Activated CD4-positive, alpha-beta T cell treated with anti-CD3 and anti-CD28 coated beads, Interleukin-2, amount 50 U/mL, for 16 hours (primary cell): ENCODE results near the gene NPR1.
"Not testable (repeated sequence)": the region's sequence is repeated elsewhere in the genome, so short reads cannot be mapped to it uniquely, and the experiment has no call there.

Source experiments
- DNase-seq: peaks from one replicate; pipeline ENCODE4 v3.0.0-alpha.2; 2020

NPR1 gene

GRCh38 chr1:153683854-153684253, 5.4 kb downstream of the NPR1 start:
- DNase-seq, result no peak

GRCh38 chr1:153684892-153685291, 6.4 kb downstream of the NPR1 start:
- DNase-seq, result no peak

GRCh38 chr1:153685544-153686340, 7.3 kb downstream of the NPR1 start:
- no peak for DNase-seq

GRCh38 chr1:153687346-153688125, 9.0 kb downstream of the NPR1 start:
- DNase-seq, result no peak

- DNase-seq, result no peak
Observed at GRCh38 chr1:153688276-153688675, 9.8 kb downstream of the NPR1 start.

- DNase-seq, result no peak
Observed at GRCh38 chr1:153688736-153689328, 10.3 kb downstream of the NPR1 start.

- no peak for DNase-seq
Observed at GRCh38 chr1:153693466-153693865, 15.0 kb downstream of the NPR1 start.

- no peak for DNase-seq
Observed at GRCh38 chr1:153696741-153697140, 18.3 kb downstream of the NPR1 start.

- DNase-seq, result no peak
Observed at GRCh38 chr1:153697191-153698019, 18.9 kb downstream of the NPR1 start.

- no peak for DNase-seq
Observed at GRCh38 chr1:153698020-153698922, 19.8 kb downstream of the NPR1 start.

GRCh38 chr1:153698923-153699714, 20.6 kb downstream of the NPR1 start:
- DNase-seq, result no peak

GRCh38 chr1:153699768-153700167, 21.3 kb downstream of the NPR1 start:
- DNase-seq, result no peak

- DNase-seq, result no peak
Observed at GRCh38 chr1:153705484-153705883, 27.0 kb downstream of the NPR1 start.

GRCh38 chr1:153711026-153711425, 32.5 kb downstream of the NPR1 start:
- DNase-seq, result no peak

- not testable (repeated sequence) for DNase-seq
Observed at GRCh38 chr1:153716211-153716610, 37.7 kb downstream of the NPR1 start.

- peak; percentile 63 for DNase-seq
Observed at GRCh38 chr1:153717330-153717729, 38.8 kb downstream of the NPR1 start.

GRCh38 chr1:153723687-153724086, 45.2 kb downstream of the NPR1 start:
- DNase-seq, result no peak

- DNase-seq, result not testable (repeated sequence)
Observed at GRCh38 chr1:153724634-153725033, 46.1 kb downstream of the NPR1 start.

- peak; percentile 100 for DNase-seq
Observed at GRCh38 chr1:153727463-153728304, 49.2 kb downstream of the NPR1 start, which contains the start of gene INTS3. INTS3 (plus strand) TSS chr1:153728050; CDS start chr1:153728635, 585 bp downstream.
